Stomach (tissue), 4 donors: ENCODE results near the gene NINJ2.

Experiments
- CTCF ChIP-seq, 7 experiments: fragments of 450-650 bp in 4 of 7; fragments of 200-600 bp in 3 of 7; sonication (generic) in 3 of 7; IDR thresholded peaks; one replicate each; pipeline ENCODE4 v1.5.1; 2016 to 2019; ENCODE audit warnings: antibody characterized with exemption in 7 of 7, control low read depth in 2 of 7, mild to moderate bottlenecking in 1 of 7
- POLR2A ChIP-seq, 4 donors: fragments of 450-650 bp; IDR thresholded peaks; one replicate each; pipeline ENCODE4 v1.6.1; 2016; ENCODE audit warnings: antibody characterized with exemption in 4 of 4, control low read depth in 2 of 4, mild to moderate bottlenecking in 1 of 4, moderate library complexity in 1 of 4

GRCh38 chr12:569803-570434 lies 93.3 kb downstream of the NINJ2 start:
- TF ChIP-seq CTCF (IDR thresholded peaks at IDR 0.05) (peak in 5 of 7 experiments; percentile 88 to 95 (median 91)), POLR2A (IDR thresholded peaks at IDR 0.05) (no peak)
